Measurements from ENCODE around the gene SYNJ1. TPM values are rescaled to one million over a fixed set of nuclear protein-coding genes. Genes with fewer than 3 reads are reported as not detected.
"Not testable (repeated sequence)": the region's sequence is repeated elsewhere in the genome, so short reads cannot be mapped to it uniquely, and the experiment has no call there.

The SYNJ1 gene
- total and polyA plus RNA-seq, 2 donors from 2014 or later = 6.6 to 24.3 TPM

GRCh38 chr21:32611471-32611997, 116.3 kb downstream of the SYNJ1 start:
- H3K4me1 ChIP-seq (ENCODE audit: control insufficient read depth in 2 of 3, insufficient read depth in 2 of 3, low read depth in 1 of 3, low read length in 3 of 3) = peaks cover 0 to 2% (median 0%) of the 10 kb centered on the region in 3 donors
- no peak for TF ChIP-seq CTCF (IDR thresholded peaks at IDR 0.05; ENCODE audit: borderline replicate concordance, extremely low read depth, insufficient read depth)
- intact Hi-C loops (cut with DNase I) = no loop called here
- no peaks in the 10 kb centered on the region for H3K9me3 ChIP-seq (ENCODE audit: control insufficient read depth in 2 of 3, insufficient read depth in 1 of 3, low read length in 3 of 3)
- peak overlapping the region; percentile 96 for H3K27ac ChIP-seq (ENCODE audit: low read depth in 2 of 2, low read length in 2 of 2)
- peaks cover 0 to 10% (median 9%) of the 10 kb centered on the region in 3 donors for H3K36me3 ChIP-seq (ENCODE audit: control insufficient read depth in 2 of 3, insufficient read depth in 3 of 3, low read length in 3 of 3)
- H3K27me3 ChIP-seq (ENCODE audit: control insufficient read depth, insufficient read depth, low read length) = no peaks in the 10 kb centered on the region
- DNase-seq = peak in 2 of 5 donors; percentile 32 to 60
- peak overlapping the region; percentile 68 to 92 (median 75) for H3K9ac ChIP-seq (ENCODE audit: low read length in 3 of 3)
- H3K4me3 ChIP-seq (ENCODE audit: low read length in 3 of 3) = peak overlapping the region; percentile 95 to 98 (median 95)
- FAIRE-seq = no peak

GRCh38 chr21:32610940-32611339, 116.9 kb downstream of the SYNJ1 start:
- H3K27me3 ChIP-seq (ENCODE audit: control insufficient read depth, insufficient read depth, low read length); FAIRE-seq; H3K9ac ChIP-seq (ENCODE audit: low read length in 3 of 3); H3K9me3 ChIP-seq (ENCODE audit: control insufficient read depth in 2 of 3, insufficient read depth in 1 of 3, low read length in 3 of 3); DNase-seq; H3K4me3 ChIP-seq (ENCODE audit: low read length in 3 of 3); H3K4me1 ChIP-seq (ENCODE audit: control insufficient read depth in 2 of 3, insufficient read depth in 2 of 3, low read depth in 1 of 3, low read length in 3 of 3); intact Hi-C loops (cut with DNase I); H3K27ac ChIP-seq (ENCODE audit: low read depth in 2 of 2, low read length in 2 of 2): not testable (repeated sequence)
- H3K36me3 ChIP-seq (ENCODE audit: control insufficient read depth in 2 of 3, insufficient read depth in 3 of 3, low read length in 3 of 3) = peaks cover 0 to 16% (median 14%) of the 10 kb centered on the region in 3 donors

- H3K4me1 ChIP-seq (ENCODE audit: control insufficient read depth in 2 of 3, insufficient read depth in 2 of 3, low read depth in 1 of 3, low read length in 3 of 3) = peaks cover 0 to 2% (median 0%) of the 10 kb centered on the region in 3 donors
- intact Hi-C loops (cut with DNase I) = no loop called here
- H3K9ac ChIP-seq (ENCODE audit: low read length in 3 of 3) = no peak overlapping the region
- no peak for DNase-seq
- no peak for FAIRE-seq
- peaks cover 3 to 34% (median 30%) of the 10 kb centered on the region in 3 donors for H3K36me3 ChIP-seq (ENCODE audit: control insufficient read depth in 2 of 3, insufficient read depth in 3 of 3, low read length in 3 of 3)
- TF ChIP-seq CTCF (IDR thresholded peaks at IDR 0.05; ENCODE audit: borderline replicate concordance, extremely low read depth, insufficient read depth) = no peak
- no peak overlapping the region for H3K4me3 ChIP-seq (ENCODE audit: low read length in 3 of 3)
- no peak overlapping the region for H3K27ac ChIP-seq (ENCODE audit: low read depth in 2 of 2, low read length in 2 of 2)
- H3K27me3 ChIP-seq (ENCODE audit: control insufficient read depth, insufficient read depth, low read length) = no peaks in the 10 kb centered on the region
- H3K9me3 ChIP-seq (ENCODE audit: control insufficient read depth in 2 of 3, insufficient read depth in 1 of 3, low read length in 3 of 3) = no peaks in the 10 kb centered on the region
Observed at GRCh38 chr21:32608851-32609250, 119.0 kb downstream of the SYNJ1 start.

GRCh38 chr21:32605469-32605868, 122.3 kb downstream of the SYNJ1 start:
- Histone ChIP-seq H3K27me3 (ENCODE audit: control insufficient read depth, insufficient read depth, low read length) (no peaks in the 10 kb centered on the region), H3K4me3 (ENCODE audit: low read length in 3 of 3) (no peak overlapping the region), H3K27ac (ENCODE audit: low read depth in 2 of 2, low read length in 2 of 2) (no peak overlapping the region), H3K36me3 (ENCODE audit: control insufficient read depth in 2 of 3, insufficient read depth in 3 of 3, low read length in 3 of 3) (peaks cover 7 to 60% (median 45%) of the 10 kb centered on the region in 3 donors), H3K4me1 (ENCODE audit: control insufficient read depth in 2 of 3, insufficient read depth in 2 of 3, low read depth in 1 of 3, low read length in 3 of 3) (no peaks in the 10 kb centered on the region), H3K9me3 (ENCODE audit: control insufficient read depth in 2 of 3, insufficient read depth in 1 of 3, low read length in 3 of 3) (no peaks in the 10 kb centered on the region), H3K9ac (ENCODE audit: low read length in 3 of 3) (no peak overlapping the region)
- FAIRE-seq (no peak), DNase-seq (no peak)
- intact Hi-C loops (cut with DNase I) = no loop called here
- no peak for TF ChIP-seq CTCF (IDR thresholded peaks at IDR 0.05; ENCODE audit: borderline replicate concordance, extremely low read depth, insufficient read depth)

Measured in kidney (tissue), 14 donors.